ENCODE measurements around the gene DGKB. TPM values are rescaled to one million over a fixed set of nuclear protein-coding genes. Genes with fewer than 3 reads are reported as not detected.

The DGKB gene
- total RNA-seq, 1 experiment from 2014 or later, result 0.02 TPM

- peak; percentile 39 for DNase-seq (ENCODE audit: extremely low read depth, low read depth)
Observed at GRCh38 chr7:14691597-14692203, 210.9 kb downstream of the DGKB start.

GRCh38 chr7:14691034-14691433 lies 211.5 kb downstream of the DGKB start:
- no peak for DNase-seq (ENCODE audit: extremely low read depth, low read depth)

DNA sequence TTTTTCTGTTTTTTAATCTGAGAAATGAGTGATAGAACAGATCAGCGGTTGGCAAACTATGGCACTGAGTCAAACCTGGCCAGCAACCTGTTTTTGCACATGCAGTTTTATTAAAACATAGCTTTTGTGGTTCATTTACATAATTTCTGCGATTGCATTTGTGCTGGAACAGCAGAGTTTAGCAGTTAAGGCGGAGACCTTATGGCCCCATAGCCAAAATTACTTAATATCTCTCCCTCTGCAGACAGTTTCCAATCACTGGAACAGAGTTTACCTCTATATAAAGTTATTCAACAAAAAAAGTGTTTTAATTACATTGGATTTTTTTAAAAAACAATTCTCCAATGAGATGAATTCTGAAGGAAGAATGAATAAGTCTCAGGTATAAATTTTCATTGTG lies 212.1 kb downstream of the DGKB start:
- no peak for DNase-seq (ENCODE audit: extremely low read depth, low read depth)

DNA sequence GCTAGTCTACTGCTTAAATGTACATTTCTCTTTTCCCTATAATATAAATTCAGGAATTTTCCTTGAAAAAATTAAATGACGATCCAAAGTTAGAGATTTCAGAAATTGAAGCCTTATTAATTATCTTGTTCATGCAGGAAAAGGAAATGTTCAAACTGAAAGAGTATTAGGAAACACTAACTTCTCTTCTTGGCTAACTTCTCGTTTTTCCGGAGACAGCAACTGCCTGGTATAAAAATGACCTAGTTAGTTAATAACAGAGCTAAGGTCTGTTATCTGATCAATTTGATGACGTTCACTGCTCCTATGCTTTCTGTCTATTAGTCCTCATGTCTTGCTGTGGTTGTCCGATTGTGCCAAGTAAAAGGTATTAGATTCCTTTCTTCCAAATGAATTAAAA lies 212.5 kb downstream of the DGKB start:
- no peak for DNase-seq (ENCODE audit: extremely low read depth, low read depth)

GRCh38 chr7:14688208-14688607 lies 214.3 kb downstream of the DGKB start:
- no peak for DNase-seq (ENCODE audit: extremely low read depth, low read depth)

DNA sequence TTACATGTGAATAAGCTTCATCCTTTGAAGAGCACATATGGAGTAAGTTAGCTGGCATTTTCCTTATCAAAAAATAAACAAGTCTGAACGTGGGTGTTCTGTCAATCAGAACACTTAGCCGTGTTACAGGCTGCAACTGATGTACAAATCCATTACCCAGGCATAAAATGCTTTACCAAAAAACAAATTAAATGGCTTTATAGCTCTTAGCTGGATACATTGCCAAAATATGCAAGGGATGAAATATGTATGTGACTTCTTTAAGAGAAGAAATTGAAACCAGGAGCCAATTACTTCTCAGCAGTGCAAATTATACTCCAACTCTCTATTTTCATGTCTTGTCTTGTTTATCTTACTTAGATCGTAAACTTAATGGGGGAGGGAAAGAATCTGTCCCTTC lies 214.8 kb downstream of the DGKB start:
- DNase-seq (ENCODE audit: extremely low read depth, low read depth), result no peak

GRCh38 chr7:14687241-14687640 lies 215.3 kb downstream of the DGKB start:
- DNase-seq (ENCODE audit: extremely low read depth, low read depth), result no peak

GRCh38 chr7:14685167-14685566 lies 217.4 kb downstream of the DGKB start:
- DNase-seq (ENCODE audit: extremely low read depth, low read depth), result no peak

DNA sequence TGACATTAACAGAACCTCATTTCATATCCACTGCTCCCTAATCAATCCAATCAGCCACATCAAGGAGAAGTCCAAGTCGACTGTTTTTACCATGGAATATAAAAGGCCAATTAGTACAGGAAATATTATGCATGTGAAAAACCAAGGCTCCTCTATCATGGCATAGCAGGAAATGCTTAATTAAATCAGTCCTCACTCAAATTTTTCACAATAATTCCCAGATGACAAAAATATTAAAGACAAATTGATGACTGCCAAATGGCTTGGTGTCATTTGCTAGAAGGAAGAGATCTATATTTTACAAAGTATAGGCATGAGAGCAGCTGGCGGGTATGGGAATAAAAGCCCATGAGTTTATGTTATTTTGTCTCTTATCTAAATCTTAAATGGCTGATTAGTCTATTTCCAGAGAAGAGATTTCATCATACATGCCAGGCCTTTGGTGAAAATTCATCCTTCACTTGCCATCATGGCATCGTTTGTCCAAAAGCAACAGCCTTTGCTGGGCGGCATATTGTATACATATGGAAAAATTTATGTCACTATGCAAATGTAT lies 219.6 kb downstream of the DGKB start:
- no peak for DNase-seq (ENCODE audit: extremely low read depth, low read depth)

- no peak for DNase-seq (ENCODE audit: extremely low read depth, low read depth)
Observed at GRCh38 chr7:14676896-14677295, 225.7 kb downstream of the DGKB start.

DNA sequence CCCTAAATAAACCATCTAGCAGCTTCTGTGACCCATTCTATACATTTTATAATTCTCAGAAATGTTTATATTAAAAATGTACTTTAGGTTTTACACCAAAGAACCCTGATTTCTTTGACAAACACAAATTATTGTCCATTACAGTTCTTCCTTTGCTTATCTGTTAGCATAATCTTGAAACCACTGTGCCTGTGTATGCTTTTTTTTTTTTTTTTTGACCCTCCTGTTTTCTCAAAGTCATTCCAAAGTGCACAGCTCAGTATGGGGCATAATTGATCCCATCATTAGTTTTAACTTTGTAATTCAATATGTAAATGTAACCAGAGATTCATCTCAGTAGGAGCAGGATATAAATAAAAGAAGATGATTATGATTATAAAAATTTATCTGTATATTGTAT lies 229.3 kb downstream of the DGKB start:
- no peak for DNase-seq (ENCODE audit: extremely low read depth, low read depth)

DNA sequence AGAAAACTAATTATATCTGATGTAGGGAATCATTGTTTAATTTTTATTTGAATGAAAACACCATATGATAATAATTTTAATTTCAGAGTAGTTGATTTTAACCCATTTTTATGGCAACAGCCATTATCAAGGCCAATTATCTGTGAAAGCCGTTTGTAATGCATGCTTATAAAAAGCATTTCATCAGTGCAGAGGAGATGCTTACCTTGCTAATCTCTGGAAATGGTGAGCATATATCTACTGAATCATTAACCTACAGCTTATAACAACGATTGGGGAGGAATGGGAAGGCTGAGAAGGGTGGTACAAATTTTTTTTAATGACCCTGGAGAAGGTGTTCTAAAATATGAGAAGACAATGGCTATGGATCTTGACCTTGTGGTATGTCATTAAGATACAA lies 235.6 kb downstream of the DGKB start:
- no peak for DNase-seq (ENCODE audit: extremely low read depth, low read depth)

DNA sequence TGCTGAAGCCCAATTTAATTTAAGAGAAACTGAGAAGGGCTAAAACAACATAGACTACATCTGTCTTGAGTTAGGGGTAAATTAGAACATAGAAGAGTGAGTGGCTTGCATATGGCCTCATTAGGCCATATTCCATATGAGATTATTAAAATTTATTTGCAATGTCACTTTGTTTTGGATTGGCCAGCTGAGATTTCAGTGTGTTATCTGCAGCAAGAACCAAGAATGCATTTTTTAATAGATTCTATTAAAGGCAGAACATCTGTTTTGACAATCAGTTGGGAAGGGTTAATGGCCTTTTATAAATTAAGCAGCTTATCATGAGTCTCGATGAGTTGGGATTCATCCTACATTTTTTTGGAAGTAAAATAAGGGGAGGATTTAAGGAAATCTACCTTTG lies 236.2 kb downstream of the DGKB start:
- DNase-seq (ENCODE audit: extremely low read depth, low read depth), result no peak

DNA sequence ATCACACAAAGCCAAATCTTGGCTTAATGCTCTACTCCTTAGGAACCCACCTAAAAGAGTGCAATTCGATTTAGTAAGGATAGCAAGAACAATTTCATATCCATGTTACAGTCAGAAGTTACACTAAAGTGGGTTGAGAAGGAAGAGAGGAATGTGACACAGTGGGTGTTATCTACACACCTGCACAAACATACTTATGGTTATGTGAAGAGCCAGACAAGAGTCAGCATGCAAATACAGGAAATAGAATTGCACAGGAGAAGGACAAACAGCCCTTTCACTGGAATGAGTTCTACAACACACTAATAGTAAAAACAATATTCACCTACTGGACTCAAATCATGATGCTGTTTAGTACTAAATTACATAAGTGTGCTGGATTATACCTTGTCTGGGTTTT lies 262.8 kb downstream of the DGKB start:
- DNase-seq (ENCODE audit: extremely low read depth, low read depth), result no peak

DNA sequence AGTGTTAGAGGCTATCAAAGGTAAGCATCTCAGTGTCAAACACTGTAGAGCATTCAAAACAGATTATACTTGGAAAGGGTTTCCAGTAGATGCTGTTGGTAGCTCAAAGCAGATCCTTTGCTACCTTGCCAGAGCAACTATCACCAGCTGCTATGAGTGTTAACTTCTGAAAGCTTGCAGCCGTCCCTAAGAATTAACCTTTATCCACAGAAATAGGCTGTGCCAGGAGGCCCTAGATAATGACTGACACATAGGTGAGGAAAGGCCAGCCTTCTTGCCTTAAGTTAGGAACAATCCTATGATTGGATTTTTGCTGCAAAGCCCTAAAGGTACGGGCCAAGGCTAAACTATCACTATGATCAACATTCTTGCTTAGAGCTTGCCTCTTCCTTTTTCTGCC lies 263.2 kb downstream of the DGKB start:
- no peak for DNase-seq (ENCODE audit: extremely low read depth, low read depth)

DNA sequence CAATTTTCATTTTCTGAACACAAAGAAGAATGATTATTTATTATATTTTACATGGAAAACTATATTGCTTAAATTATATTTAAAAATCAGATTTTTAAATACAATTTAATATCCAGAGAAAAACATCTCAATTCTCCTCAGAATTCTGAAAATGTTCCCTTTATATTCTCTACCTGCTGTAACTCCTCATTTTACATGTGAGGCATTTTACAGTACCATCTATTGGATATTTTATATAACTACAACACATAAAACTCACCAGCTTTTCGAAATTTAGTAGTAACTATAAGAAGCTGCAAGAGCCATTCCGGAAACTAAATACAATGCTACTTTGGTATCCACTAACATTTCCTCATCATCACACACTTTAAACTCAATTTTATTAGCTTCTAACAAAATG lies 264.6 kb downstream of the DGKB start:
- DNase-seq (ENCODE audit: extremely low read depth, low read depth), result no peak

DNA sequence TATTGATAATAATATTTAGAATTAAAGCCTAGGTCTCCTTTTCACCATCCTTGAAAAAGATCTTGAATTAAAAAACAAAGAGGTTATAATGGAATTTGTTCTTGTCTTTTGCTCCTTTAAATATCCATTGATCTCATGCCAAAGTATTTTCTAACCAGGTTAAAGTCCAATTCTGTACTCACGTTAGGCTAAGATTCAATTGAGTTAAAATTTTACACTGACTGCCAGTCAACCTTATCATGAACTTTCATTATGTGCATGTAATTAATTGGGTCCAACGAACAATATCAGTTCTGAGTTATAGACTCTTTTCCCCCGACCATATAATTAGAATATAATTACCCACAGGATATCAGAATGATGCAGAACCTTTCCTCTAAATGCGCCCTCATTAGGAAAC lies 266.6 kb downstream of the DGKB start:
- DNase-seq (ENCODE audit: extremely low read depth, low read depth), result no peak

DNA sequence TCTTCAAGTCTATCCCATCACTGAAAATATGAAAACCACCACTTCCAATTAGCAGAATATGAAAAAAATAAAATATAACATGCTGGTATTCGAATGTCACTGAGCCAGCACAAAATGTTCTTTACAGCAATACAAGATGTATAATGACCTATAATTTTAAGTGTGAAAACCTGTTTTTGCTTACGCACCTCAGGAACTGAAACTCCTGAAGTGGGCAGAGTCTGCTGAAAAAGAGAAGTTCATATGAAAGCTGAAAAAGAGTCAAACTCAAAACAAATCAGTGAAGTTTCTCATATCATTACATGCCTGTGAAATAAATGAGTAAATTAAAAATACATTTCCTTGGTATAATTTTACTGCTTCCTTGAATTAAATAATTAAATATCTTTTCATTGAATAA lies 272.5 kb downstream of the DGKB start:
- no peak for DNase-seq (ENCODE audit: extremely low read depth, low read depth)

GRCh38 chr7:14628516-14628915 lies 274.0 kb downstream of the DGKB start:
- no peak for DNase-seq (ENCODE audit: extremely low read depth, low read depth)

GRCh38 chr7:14626076-14626475 lies 276.5 kb downstream of the DGKB start:
- no peak for DNase-seq (ENCODE audit: extremely low read depth, low read depth)

GRCh38 chr7:14622559-14622958 lies 280.0 kb downstream of the DGKB start:
- no peak for DNase-seq (ENCODE audit: extremely low read depth, low read depth)

GRCh38 chr7:14606101-14606500 lies 296.4 kb downstream of the DGKB start:
- DNase-seq (ENCODE audit: extremely low read depth, low read depth), result no peak

GRCh38 chr7:14604606-14605005 lies 297.9 kb downstream of the DGKB start:
- no peak for DNase-seq (ENCODE audit: extremely low read depth, low read depth)

Measured in NCI-H460 (cell line).